CD4-positive, CD25-positive, alpha-beta regulatory T cell (primary cell): ENCODE data around the gene TH. TPM values are rescaled to one million over a fixed set of nuclear protein-coding genes. Genes with fewer than 3 reads are reported as not detected.

Experiments
- ATAC-seq, 2 donors: fragments of 150-1000 bp; cut with Tn5 transposase; one replicate each; pipeline ENCODE4 v1.10.0; 2021; ENCODE audit warnings: low read depth in 2 of 2, moderate number of reproducible peaks in 2 of 2, moderate library complexity in 1 of 2
- DNase-seq, 3 donors: peaks; one replicate each; pipeline versions ENCODE4 v3.0.0 to v3.0.0-alpha.2; 2012 to 2022; ENCODE audit warnings: mixed read lengths in 1 of 3
- H3K27ac ChIP-seq: one replicate; pipeline ENCODE4 v1.7.0; 2013; ENCODE audit warnings: mild to moderate bottlenecking, low read length; ENCODE audit not compliant: insufficient read depth, poor library complexity, severe bottlenecking
- H3K27me3 ChIP-seq: one replicate; pipeline ENCODE4 v1.7.0; 2013; ENCODE audit warnings: low read length; ENCODE audit not compliant: control insufficient read depth, insufficient read depth
- H3K36me3 ChIP-seq: one replicate; pipeline ENCODE4 v1.7.0; 2013; ENCODE audit warnings: mild to moderate bottlenecking, low read length, moderate library complexity; ENCODE audit not compliant: control insufficient read depth, insufficient read depth
- H3K4me1 ChIP-seq: 2 replicates; pipeline ENCODE4 v1.7.0; 2013; ENCODE audit warnings: mild to moderate bottlenecking, low read length; ENCODE audit not compliant: insufficient read depth, control insufficient read depth, poor library complexity, severe bottlenecking
- H3K4me3 ChIP-seq: one replicate; pipeline ENCODE4 v1.7.0; 2013; ENCODE audit warnings: low read depth, mild to moderate bottlenecking, low read length, moderate library complexity
- H3K9me3 ChIP-seq, 2 experiments: 1 replicate in 1 of 2; 2 replicates in 1 of 2; pipeline ENCODE4 v1.7.0; 2013; ENCODE audit warnings: low read length in 2 of 2, mild to moderate bottlenecking in 1 of 2, moderate library complexity in 1 of 2; ENCODE audit not compliant: control insufficient read depth in 2 of 2
- H3K27ac Mint-ChIP-seq, 3 donors: one replicate each; pipeline ENCODE4 v1.8.0; 2020 to 2022; ENCODE audit warnings: mild to moderate bottlenecking in 3 of 3, mixed read lengths in 3 of 3, moderate library complexity in 2 of 3
- H3K27me3 Mint-ChIP-seq: one replicate; pipeline ENCODE4 v1.8.0; 2022; ENCODE audit warnings: mild to moderate bottlenecking, mixed read lengths
- H3K36me3 Mint-ChIP-seq: one replicate; pipeline ENCODE4 v1.8.0; 2020; ENCODE audit warnings: mixed read lengths
- H3K4me1 Mint-ChIP-seq, 4 donors: one replicate each; pipeline ENCODE4 v1.8.0; 2020 to 2022; ENCODE audit warnings: mixed read lengths in 4 of 4, mild to moderate bottlenecking in 1 of 4
- H3K4me3 Mint-ChIP-seq, 4 donors: one replicate each; pipeline ENCODE4 v1.8.0; 2020 to 2022; ENCODE audit warnings: mild to moderate bottlenecking in 4 of 4, mixed read lengths in 4 of 4, moderate library complexity in 3 of 4
- H3K9me3 Mint-ChIP-seq, 7 donors: one replicate each; pipeline ENCODE4 v1.8.0; 2020 to 2022; ENCODE audit warnings: mixed read lengths in 7 of 7, mild to moderate bottlenecking in 3 of 7, moderate library complexity in 2 of 7
- polyA plus RNA-seq, 4 donors: library from polyadenylated mRNA; unstranded; fragments of 300-500 nt; fragmentation: Illumina TruSeq; gene quantifications; one replicate each; pipeline ENCODE4 v1.2.3, GENCODE V29; 2021
- total RNA-seq: library from RNA; stranded (reverse); gene quantifications from one replicate; pipeline ENCODE4 v1.2.3, GENCODE V29; 2022

Gene TH
- total and polyA plus RNA-seq, 5 donors from 2014 or later, result not detected

GRCh38 chr11:2200957-2201519 is 29.4 kb upstream of the TH start:
- H3K4me1 Mint-ChIP-seq, result peaks cover 0 to 12% (median 6%) of the 10 kb centered on the region in 4 donors
- ATAC-seq (no peak), DNase-seq (no peak)
- H3K9me3 Mint-ChIP-seq, result peaks cover 0 to 2% (median 0%) of the 10 kb centered on the region in 7 donors
- H3K36me3 Mint-ChIP-seq, result no peaks in the 10 kb centered on the region
- Histone ChIP-seq H3K27me3 (no peaks in the 10 kb centered on the region), H3K9me3 (no peaks in the 10 kb centered on the region), H3K4me3 (no peak overlapping the region), H3K36me3 (no peaks in the 10 kb centered on the region), H3K27ac (no peak overlapping the region), H3K4me1 (no peaks in the 10 kb centered on the region)
- H3K27me3 Mint-ChIP-seq, result peaks cover 4% of the 10 kb centered on the region
- H3K27ac Mint-ChIP-seq, result peak overlapping the region in 2 of 3 donors; percentile 48 to 91
- no peak overlapping the region for H3K4me3 Mint-ChIP-seq

GRCh38 chr11:2200536-2200935 is 28.9 kb upstream of the TH start:
- H3K4me1 Mint-ChIP-seq, result peaks cover 0 to 15% (median 7%) of the 10 kb centered on the region in 4 donors
- peak overlapping the region in 1 of 3 donors; percentile 48 for H3K27ac Mint-ChIP-seq
- Histone ChIP-seq H3K36me3 (no peaks in the 10 kb centered on the region), H3K9me3 (no peaks in the 10 kb centered on the region), H3K27me3 (no peaks in the 10 kb centered on the region), H3K4me3 (no peak overlapping the region), H3K4me1 (no peaks in the 10 kb centered on the region), H3K27ac (no peak overlapping the region)
- no peak for DNase-seq
- peaks cover 0 to 2% (median 0%) of the 10 kb centered on the region in 7 donors for H3K9me3 Mint-ChIP-seq
- H3K4me3 Mint-ChIP-seq, result no peak overlapping the region
- no peak for ATAC-seq
- peaks cover 4% of the 10 kb centered on the region for H3K27me3 Mint-ChIP-seq
- H3K36me3 Mint-ChIP-seq, result no peaks in the 10 kb centered on the region

DNA sequence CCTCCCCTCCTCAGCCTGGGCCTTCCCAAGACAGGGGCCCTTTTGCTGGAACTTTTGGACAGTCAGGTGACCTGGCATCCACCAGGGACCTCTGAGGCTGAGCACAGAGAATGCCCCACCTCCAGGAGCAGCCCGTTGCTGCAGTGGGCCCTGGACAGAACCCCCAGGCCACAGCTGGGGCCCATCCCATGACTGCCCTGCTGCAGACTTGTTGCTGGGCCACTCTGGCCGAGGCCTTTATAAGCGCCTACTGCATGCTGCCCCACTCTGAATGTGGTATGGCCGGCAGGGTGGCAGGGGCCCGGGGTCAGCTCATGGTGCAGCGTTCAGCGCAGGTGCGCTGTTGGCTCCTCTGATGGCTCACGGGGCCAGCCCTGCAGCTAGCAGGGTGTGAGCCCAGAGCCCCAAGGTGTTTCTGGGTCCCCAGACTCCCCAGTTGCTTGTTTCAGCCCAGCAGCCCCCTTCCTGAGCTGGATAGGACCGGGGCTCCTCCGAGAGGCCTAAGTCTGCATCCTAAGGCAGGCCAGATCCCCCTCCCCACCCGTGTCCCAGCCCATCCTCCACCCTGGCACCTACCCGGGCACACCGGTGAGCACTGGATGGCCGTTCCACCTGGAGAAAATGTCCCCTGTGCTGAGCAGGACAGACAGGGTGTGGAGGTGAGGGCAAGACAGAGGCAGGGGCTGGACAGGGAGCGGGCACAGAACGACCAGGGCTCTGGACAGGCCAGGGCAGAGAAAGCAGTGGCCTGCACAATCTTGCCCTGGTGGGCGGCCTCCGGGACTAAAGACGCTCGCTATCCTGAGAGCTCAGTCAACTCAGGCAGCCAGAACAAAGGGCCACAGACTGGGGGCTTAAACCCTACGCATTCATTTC is 28.1 kb upstream of the TH start:
- no peak for DNase-seq

GRCh38 chr11:2198621-2199365 is 27.2 kb upstream of the TH start:
- no peak overlapping the region for H3K27ac Mint-ChIP-seq

More for the DNA sequence above, 28.1 kb upstream of the TH start:
- Mint-ChIP-seq H3K36me3 (no peaks in the 10 kb centered on the region), H3K9me3 (peaks cover 0 to 2% (median 0%) of the 10 kb centered on the region in 7 donors), H3K27ac (no peak overlapping the region), H3K4me3 (no peak overlapping the region), H3K4me1 (peaks cover 0 to 15% (median 7%) of the 10 kb centered on the region in 4 donors), H3K27me3 (peaks cover 4% of the 10 kb centered on the region)
- no peak overlapping the region for H3K27ac ChIP-seq
- H3K36me3 ChIP-seq, result no peaks in the 10 kb centered on the region
- H3K4me1 ChIP-seq, result no peaks in the 10 kb centered on the region
- H3K4me3 ChIP-seq, result no peak overlapping the region
- no peaks in the 10 kb centered on the region for H3K9me3 ChIP-seq
- ATAC-seq, result no peak
- H3K27me3 ChIP-seq, result no peaks in the 10 kb centered on the region

DNA sequence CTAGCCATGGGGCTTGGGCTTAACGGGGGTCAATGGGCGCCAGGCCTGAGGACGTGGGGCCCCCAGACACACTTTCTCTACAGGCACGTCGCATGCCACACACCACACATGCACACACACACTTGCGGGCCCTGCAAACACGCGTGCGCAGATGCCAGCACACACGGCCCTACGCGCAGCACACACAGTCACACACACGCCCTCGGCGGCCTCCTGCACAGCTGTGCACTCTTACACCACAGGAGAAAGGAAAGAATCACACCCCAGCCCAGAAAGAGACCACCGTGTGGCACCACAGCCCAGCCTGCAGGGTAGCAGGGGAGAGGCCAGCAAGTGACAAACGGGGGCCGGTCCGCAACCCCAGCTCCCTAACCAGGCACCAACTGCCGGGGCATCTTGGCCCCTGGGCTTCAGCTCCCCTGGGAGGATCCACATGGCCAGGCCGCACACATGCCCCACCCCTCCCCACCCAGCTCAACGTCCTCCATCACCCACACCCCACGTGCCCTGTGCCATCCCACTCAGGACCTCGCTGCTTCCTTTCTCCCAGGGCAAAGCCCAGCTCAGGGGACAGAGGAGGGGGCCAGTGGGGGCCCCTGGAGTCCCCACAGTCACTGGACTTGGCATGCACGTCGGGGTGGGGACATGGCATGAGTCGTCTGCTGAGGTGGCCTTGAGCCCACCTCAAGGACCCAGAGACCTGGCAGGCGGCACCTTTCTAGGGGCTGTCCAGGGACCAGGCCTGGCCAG is 26.3 kb upstream of the TH start:
- ATAC-seq, result no peak
- Mint-ChIP-seq H3K4me3 (no peak overlapping the region), H3K9me3 (peaks cover 0 to 2% (median 0%) of the 10 kb centered on the region in 7 donors), H3K27ac (no peak overlapping the region), H3K4me1 (peaks cover 0 to 15% (median 7%) of the 10 kb centered on the region in 4 donors), H3K36me3 (no peaks in the 10 kb centered on the region), H3K27me3 (peaks cover 4% of the 10 kb centered on the region)
- Histone ChIP-seq H3K27ac (no peak overlapping the region), H3K9me3 (no peaks in the 10 kb centered on the region), H3K27me3 (no peaks in the 10 kb centered on the region), H3K4me1 (no peaks in the 10 kb centered on the region), H3K36me3 (no peaks in the 10 kb centered on the region), H3K4me3 (no peak overlapping the region)
- no peak for DNase-seq

More at GRCh38 chr11:2198621-2199365, 27.2 kb upstream of the TH start:
- Histone ChIP-seq H3K36me3 (no peaks in the 10 kb centered on the region), H3K4me3 (no peak overlapping the region), H3K27me3 (no peaks in the 10 kb centered on the region), H3K9me3 (no peaks in the 10 kb centered on the region), H3K27ac (no peak overlapping the region), H3K4me1 (no peaks in the 10 kb centered on the region)
- H3K4me3 Mint-ChIP-seq, result peak overlapping the region in 1 of 4 donors; percentile 51
- peaks cover 0 to 2% (median 0%) of the 10 kb centered on the region in 7 donors for H3K9me3 Mint-ChIP-seq
- peaks cover 4% of the 10 kb centered on the region for H3K27me3 Mint-ChIP-seq
- H3K36me3 Mint-ChIP-seq, result no peaks in the 10 kb centered on the region
- DNase-seq (no peak), ATAC-seq (no peak)
- peaks cover 0 to 15% (median 7%) of the 10 kb centered on the region in 4 donors for H3K4me1 Mint-ChIP-seq

GRCh38 chr11:2196970-2197770 is 25.6 kb upstream of the TH start:
- DNase-seq (peak; percentile 48 to 73 (median 66)), ATAC-seq (peak; percentile 68 to 81)
- Histone ChIP-seq H3K27me3 (no peaks in the 10 kb centered on the region), H3K36me3 (no peaks in the 10 kb centered on the region), H3K4me1 (no peaks in the 10 kb centered on the region), H3K4me3 (no peak overlapping the region), H3K27ac (no peak overlapping the region), H3K9me3 (no peaks in the 10 kb centered on the region)
- Mint-ChIP-seq H3K27me3 (peaks cover 4% of the 10 kb centered on the region), H3K4me3 (no peak overlapping the region), H3K36me3 (no peaks in the 10 kb centered on the region), H3K9me3 (peaks cover 0 to 2% (median 0%) of the 10 kb centered on the region in 7 donors), H3K4me1 (peaks cover 0 to 15% (median 7%) of the 10 kb centered on the region in 4 donors), H3K27ac (peak overlapping the region in 2 of 3 donors; percentile 37 to 89)
